Pancreas (tissue), 10 donors: ENCODE data around the gene PRDM5. TPM values are rescaled to one million over a fixed set of nuclear protein-coding genes. Genes with fewer than 3 reads are reported as not detected.

Experiments used
- ATAC-seq, 4 donors: fragments of 200-7000 bp; cut with Tn5 transposase; one replicate each; pipeline versions ENCODE4 v1.8.0 to v1.9.1; 2020; ENCODE audit warnings: mild to moderate bottlenecking in 4 of 4, moderate library complexity in 4 of 4
- DNase-seq, 6 donors: peaks; one replicate each; pipeline ENCODE4 v3.0.0-alpha.2; 2020
- FAIRE-seq: peaks from 2 replicates; lab custom pipeline; 2012; peaks lifted over from hg19 to GRCh38; lab: Jason Lieb, UNC
- H3K27ac ChIP-seq, 4 donors: fragments of 200-600 bp; sonication (generic); 1 replicate in 3 of 4; 2 replicates in 1 of 4; pipeline versions ENCODE4 v1.5.0 to v1.8.0; 2020
- H3K27me3 ChIP-seq, 4 donors: fragments of 200-600 bp; one replicate each; pipeline ENCODE4 v1.8.0; 2021
- H3K36me3 ChIP-seq, 3 donors: fragments of 200-600 bp; sonication (generic) in 1 of 3; one replicate each; pipeline versions ENCODE4 v1.5.0 to v1.8.0; 2020 to 2021
- H3K4me1 ChIP-seq, 3 donors: fragments of 200-600 bp; one replicate each; pipeline ENCODE4 v1.8.0; 2021
- H3K4me3 ChIP-seq, 4 donors: fragments of 200-600 bp; sonication (generic) in 2 of 4; one replicate each; pipeline versions ENCODE4 v1.5.0 to v1.8.0; 2020 to 2021
- H3K9me3 ChIP-seq, 4 donors: fragments of 200-600 bp; one replicate each; pipeline ENCODE4 v1.8.0; 2021
- CTCF ChIP-seq, 4 donors: fragments of 200-600 bp; sonication (generic) in 3 of 4; IDR thresholded peaks; one replicate each; pipeline versions ENCODE4 v1.5.0 to v1.8.0; 2021; ENCODE audit warnings: antibody characterized with exemption in 4 of 4
- WGBS, 2 donors: extraction: QIAGEN DNeasy Blood & Tissue Kit; methylation state at CpG; one replicate each; pipeline ENCODE4 v1.1.7; 2013; 5-methylcytosine and 5-hydroxymethylcytosine counted together
- intact Hi-C, 3 donors: fragments of 100-400 bp; cut with DNase I; formaldehyde crosslinking; loops; one replicate each; pipeline versions ENCODE4 v1.11.1 to v1.14.2; 2022
- polyA plus RNA-seq, 2 donors: library from polyadenylated mRNA; stranded (reverse); fragments of 200-250 nt; gene quantifications; one replicate each; pipeline ENCODE4 v1.2.3, GENCODE V29; 2013
- total RNA-seq, 6 donors: library from RNA; stranded (reverse); fragmentation: NEBNext Ultra II Directional in 4 of 6; extraction: Animal tissue kit (Norgen Biotek cat#: 25700) in 4 of 6; gene quantifications; one replicate each; pipeline versions ENCODE4 v1.2.1 to v1.2.4, GENCODE V29; 2021 to 2023
- donor health status: healthy with polysubstance abuse.
- donor health status: DM: no; HTN: no; CAD: no; lungs with moderate emphysema.
- donor health status: DM: no; HTN: no; CAD: no.
- donor health status: control.
- donor health status: control.
- donor health status: Bipolar disorder and iron deficiency.
- donor health status: DM: yes; HTN: yes; CAD: no.
- donor health status: DM: no; HTN: no; CAD: no.
- donor health status: DM: no; HTN: no; CAD: no.
- donor health status: DM: yes; HTN: yes; CAD: no.

The PRDM5 gene
- total and polyA plus RNA-seq, 8 donors = 2.7 to 13.2 (median 9.5) TPM

- DNase-seq = no peak
- no peak for FAIRE-seq
- no peaks in the 10 kb centered on the region for H3K4me1 ChIP-seq
- no peak overlapping the region for H3K27ac ChIP-seq
- no peak for ATAC-seq
- no peaks in the 10 kb centered on the region for H3K27me3 ChIP-seq
- intact Hi-C loops = no loop called here
- H3K9me3 ChIP-seq = no peaks in the 10 kb centered on the region
- no peaks in the 10 kb centered on the region for H3K36me3 ChIP-seq
- H3K4me3 ChIP-seq = no peak overlapping the region
- WGBS, 2 donors = 85 to 92% methylated on average over 3 of the region's 3 CpGs
- TF ChIP-seq CTCF (IDR thresholded peaks at IDR 0.05) = no peak
Observed at GRCh38 chr4:120763650-120764049, 158.9 kb downstream of the PRDM5 start.

- intact Hi-C loops = no loop called here
- FAIRE-seq = no peak
- Histone ChIP-seq H3K9me3 (no peaks in the 10 kb centered on the region), H3K27me3 (no peaks in the 10 kb centered on the region), H3K4me3 (no peak overlapping the region), H3K27ac (no peak overlapping the region), H3K4me1 (no peaks in the 10 kb centered on the region), H3K36me3 (no peaks in the 10 kb centered on the region)
- DNase-seq = no peak
- 93 to 94% methylated on average over 2 of the region's 2 CpGs for WGBS, 2 donors
- TF ChIP-seq CTCF (IDR thresholded peaks at IDR 0.05) = no peak
- no peak for ATAC-seq
Observed at GRCh38 chr4:120761070-120761469, 161.5 kb downstream of the PRDM5 start.

DNA sequence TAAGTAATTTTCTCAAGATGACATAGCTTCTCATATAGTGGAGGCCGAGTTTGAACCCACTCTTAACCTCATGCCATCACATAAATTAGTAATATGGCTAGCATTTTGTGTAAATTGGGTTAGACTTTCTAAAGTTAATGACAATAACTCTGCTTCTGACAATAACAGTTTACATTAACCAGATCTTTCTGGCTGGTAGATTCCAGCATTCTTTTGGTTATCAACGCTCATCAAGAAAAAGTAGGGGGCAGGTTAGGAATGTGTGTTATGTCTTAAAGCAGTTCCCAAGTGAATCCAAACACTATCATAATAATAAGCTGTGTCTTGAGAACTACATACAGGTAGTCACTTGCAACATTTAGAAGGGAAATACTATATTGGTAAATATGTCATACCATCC, 162.5 kb downstream of the PRDM5 start:
- no peak for DNase-seq
- H3K4me1 ChIP-seq = no peaks in the 10 kb centered on the region
- H3K27ac ChIP-seq = no peak overlapping the region
- H3K27me3 ChIP-seq = no peaks in the 10 kb centered on the region
- H3K9me3 ChIP-seq = no peaks in the 10 kb centered on the region
- no peak for FAIRE-seq
- intact Hi-C loops = no loop called here
- 92 to 99% methylated on average over 2 of the region's 2 CpGs for WGBS, 2 donors
- no peak for ATAC-seq
- no peak overlapping the region for H3K4me3 ChIP-seq
- no peaks in the 10 kb centered on the region for H3K36me3 ChIP-seq
- TF ChIP-seq CTCF (IDR thresholded peaks at IDR 0.05) = no peak

DNA sequence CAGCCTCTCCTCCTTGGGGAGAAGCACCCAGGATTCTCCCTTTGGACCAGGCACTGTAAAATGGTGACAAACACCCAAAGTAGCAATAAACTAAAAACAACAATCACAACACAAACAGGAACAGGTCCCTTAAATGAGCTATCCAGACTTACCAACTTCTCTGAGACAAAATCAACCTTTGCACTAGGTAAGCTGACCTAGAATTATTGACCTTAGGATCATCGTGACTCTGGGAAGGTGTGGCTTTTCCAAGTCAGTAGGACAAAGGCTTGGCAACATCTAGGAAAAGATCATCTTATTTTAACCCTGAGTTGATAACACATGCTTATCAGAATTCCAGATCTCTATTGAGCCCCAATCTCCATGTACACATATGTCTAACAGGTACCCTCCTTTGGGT, 166.7 kb downstream of the PRDM5 start:
- intact Hi-C loops = no loop called here
- Histone ChIP-seq H3K4me3 (no peak overlapping the region), H3K27ac (no peak overlapping the region), H3K36me3 (no peaks in the 10 kb centered on the region), H3K4me1 (no peaks in the 10 kb centered on the region), H3K27me3 (no peaks in the 10 kb centered on the region), H3K9me3 (no peaks in the 10 kb centered on the region)
- no peak for FAIRE-seq
- ATAC-seq = no peak
- WGBS, 2 donors = 57 to 86% methylated on average over 1 of the region's 1 CpG
- no peak for DNase-seq
- no peak for TF ChIP-seq CTCF (IDR thresholded peaks at IDR 0.05)

GRCh38 chr4:120754590-120754989, 167.9 kb downstream of the PRDM5 start:
- no peak for DNase-seq
- 73 to 82% methylated on average over 4 of the region's 4 CpGs for WGBS, 2 donors
- no peak for TF ChIP-seq CTCF (IDR thresholded peaks at IDR 0.05)
- H3K4me1 ChIP-seq = no peaks in the 10 kb centered on the region
- H3K36me3 ChIP-seq = no peaks in the 10 kb centered on the region
- no peak overlapping the region for H3K4me3 ChIP-seq
- intact Hi-C loops = no loop called here
- H3K27ac ChIP-seq = no peak overlapping the region
- H3K27me3 ChIP-seq = no peaks in the 10 kb centered on the region
- no peaks in the 10 kb centered on the region for H3K9me3 ChIP-seq
- peak in 1 of 4 donors; percentile 47 for ATAC-seq
- FAIRE-seq = no peak
